SK-N-SH treated with all-trans-retinoic acid at 6 μM for 48 hours (cell line): ENCODE data around the gene CPNE5.

Experiments used
- ATAC-seq: fragments of 200-7000 bp; cut with Tn5 transposase; 3 replicates; pipeline ENCODE4 v1.9.1; 2020; ENCODE audit warnings: mild to moderate bottlenecking, moderate library complexity
- ARNTL ChIP-seq: fragments of 450-650 bp; formaldehyde crosslinking; IDR thresholded peaks from 2 replicates; pipeline ENCODE4 v1.5.0; 2020; ENCODE audit warnings: low read depth, mild to moderate bottlenecking, moderate library complexity, borderline replicate concordance
- BACH2 ChIP-seq: fragments of 250-450 bp; sonication (Bioruptor Pico); IDR thresholded peaks from 2 replicates; pipeline ENCODE4 v1.9.0; 2021; ENCODE audit warnings: mild to moderate bottlenecking, borderline replicate concordance
- CSRNP3 ChIP-seq: fragments of 250-450 bp; sonication (Bioruptor Pico); IDR thresholded peaks from 2 replicates; pipeline ENCODE4 v1.5.1; 2021; ENCODE audit warnings: mild to moderate bottlenecking, moderate library complexity
- ESRRG ChIP-seq: fragments of 250-450 bp; sonication (Bioruptor Pico); IDR thresholded peaks from 2 replicates; pipeline ENCODE4 v1.6.1; 2021; ENCODE audit warnings: mild to moderate bottlenecking
- GLIS3 ChIP-seq: fragments of 250-450 bp; sonication (Bioruptor Pico); IDR thresholded peaks from 2 replicates; pipeline ENCODE4 v1.5.0; 2020; ENCODE audit warnings: mild to moderate bottlenecking, moderate library complexity
- ISL1 ChIP-seq: fragments of 250-450 bp; sonication (Bioruptor Pico); IDR thresholded peaks from 2 replicates; pipeline ENCODE4 v2.1.2; 2022; ENCODE audit warnings: mild to moderate bottlenecking, moderate library complexity
- OSR1 ChIP-seq: fragments of 250-450 bp; sonication (Bioruptor Pico); IDR thresholded peaks from 2 replicates; pipeline ENCODE4 v1.8.0; 2022; ENCODE audit warnings: moderate library complexity, mild to moderate bottlenecking, inconsistent platforms
- POU6F1 ChIP-seq: fragments of 250-450 bp; sonication (Bioruptor Pico); IDR thresholded peaks from 2 replicates; pipeline ENCODE4 v1.8.0; 2021; ENCODE audit warnings: low read depth, mild to moderate bottlenecking, moderate library complexity, borderline replicate concordance
- PPARA ChIP-seq: fragments of 250-450 bp; sonication (Bioruptor Pico); IDR thresholded peaks from 2 replicates; pipeline ENCODE4 v1.5.0; 2020; ENCODE audit warnings: mild to moderate bottlenecking, borderline replicate concordance
- RARB ChIP-seq: fragments of 250-450 bp; sonication (Bioruptor Pico); IDR thresholded peaks from 2 replicates; pipeline ENCODE4 v1.8.0; 2021; ENCODE audit warnings: mild to moderate bottlenecking, moderate library complexity
- TCF4 ChIP-seq: fragments of 250-450 bp; sonication (Bioruptor Pico); IDR thresholded peaks from 2 replicates; pipeline ENCODE4 v1.8.0; 2021; ENCODE audit warnings: mild to moderate bottlenecking, moderate library complexity, borderline replicate concordance
- TOX ChIP-seq: fragments of 250-450 bp; sonication (Bioruptor Pico); IDR thresholded peaks from 2 replicates; pipeline ENCODE4 v1.8.0; 2021; ENCODE audit warnings: mild to moderate bottlenecking, moderate library complexity, borderline replicate concordance
- ZC3H10 ChIP-seq: fragments of 250-450 bp; sonication (Bioruptor Pico); IDR thresholded peaks from 2 replicates; pipeline ENCODE4 v1.5.1; 2021; ENCODE audit warnings: mild to moderate bottlenecking, moderate library complexity
- ZFP3 ChIP-seq: fragments of 250-450 bp; sonication (Bioruptor Pico); IDR thresholded peaks from 2 replicates; pipeline ENCODE4 v1.5.0; 2020; ENCODE audit warnings: mild to moderate bottlenecking, moderate library complexity
- ZNF565 ChIP-seq: fragments of 450-650 bp; formaldehyde crosslinking; conservative IDR thresholded peaks from 2 replicates; pipeline ENCODE4 v1.5.0; 2020; ENCODE audit warnings: low read depth, mild to moderate bottlenecking, moderate library complexity
- TF ChIP-seq, protein P1 (sequence below): fragments of 250-450 bp; sonication (Bioruptor Pico); IDR thresholded peaks from 2 replicates; pipeline ENCODE4 v1.5.1; 2020; ENCODE audit warnings: low read depth, mild to moderate bottlenecking, moderate library complexity
- TF ChIP-seq, protein P2 (sequence below): fragments of 250-450 bp; sonication (Bioruptor Pico); IDR thresholded peaks from 2 replicates; pipeline ENCODE4 v1.8.0; 2020; ENCODE audit warnings: mild to moderate bottlenecking, moderate library complexity, borderline replicate concordance

CPNE5 gene

GRCh38 chr6:36837686-36838085 is 1.6 kb downstream of the CPNE5 start:
- TF ChIP-seq ISL1 (CRISPR knock-in tag) (no peak), TOX (CRISPR knock-in tag) (no peak), POU6F1 (CRISPR knock-in tag) (no peak), PPARA (CRISPR knock-in tag) (no peak), ZNF565 (CRISPR knock-in tag) (no peak), ZC3H10 (CRISPR knock-in tag) (no peak), GLIS3 (no peak), ZFP3 (no peak), TCF4 (CRISPR knock-in tag) (no peak), CSRNP3 (CRISPR knock-in tag) (no peak), BACH2 (no peak), ARNTL (CRISPR knock-in tag) (no peak), OSR1 (CRISPR knock-in tag) (no peak), RARB (CRISPR knock-in tag) (no peak)
- TF ChIP-seq, protein P1, sequence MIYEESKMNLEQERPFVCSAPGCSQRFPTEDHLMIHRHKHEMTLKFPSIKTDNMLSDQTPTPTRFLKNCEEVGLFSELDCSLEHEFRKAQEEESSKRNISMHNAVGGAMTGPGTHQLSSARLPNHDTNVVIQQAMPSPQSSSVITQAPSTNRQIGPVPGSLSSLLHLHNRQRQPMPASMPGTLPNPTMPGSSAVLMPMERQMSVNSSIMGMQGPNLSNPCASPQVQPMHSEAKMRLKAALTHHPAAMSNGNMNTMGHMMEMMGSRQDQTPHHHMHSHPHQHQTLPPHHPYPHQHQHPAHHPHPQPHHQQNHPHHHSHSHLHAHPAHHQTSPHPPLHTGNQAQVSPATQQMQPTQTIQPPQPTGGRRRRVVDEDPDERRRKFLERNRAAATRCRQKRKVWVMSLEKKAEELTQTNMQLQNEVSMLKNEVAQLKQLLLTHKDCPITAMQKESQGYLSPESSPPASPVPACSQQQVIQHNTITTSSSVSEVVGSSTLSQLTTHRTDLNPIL (CRISPR knock-in tag), result no peak
- TF ChIP-seq, protein P2, sequence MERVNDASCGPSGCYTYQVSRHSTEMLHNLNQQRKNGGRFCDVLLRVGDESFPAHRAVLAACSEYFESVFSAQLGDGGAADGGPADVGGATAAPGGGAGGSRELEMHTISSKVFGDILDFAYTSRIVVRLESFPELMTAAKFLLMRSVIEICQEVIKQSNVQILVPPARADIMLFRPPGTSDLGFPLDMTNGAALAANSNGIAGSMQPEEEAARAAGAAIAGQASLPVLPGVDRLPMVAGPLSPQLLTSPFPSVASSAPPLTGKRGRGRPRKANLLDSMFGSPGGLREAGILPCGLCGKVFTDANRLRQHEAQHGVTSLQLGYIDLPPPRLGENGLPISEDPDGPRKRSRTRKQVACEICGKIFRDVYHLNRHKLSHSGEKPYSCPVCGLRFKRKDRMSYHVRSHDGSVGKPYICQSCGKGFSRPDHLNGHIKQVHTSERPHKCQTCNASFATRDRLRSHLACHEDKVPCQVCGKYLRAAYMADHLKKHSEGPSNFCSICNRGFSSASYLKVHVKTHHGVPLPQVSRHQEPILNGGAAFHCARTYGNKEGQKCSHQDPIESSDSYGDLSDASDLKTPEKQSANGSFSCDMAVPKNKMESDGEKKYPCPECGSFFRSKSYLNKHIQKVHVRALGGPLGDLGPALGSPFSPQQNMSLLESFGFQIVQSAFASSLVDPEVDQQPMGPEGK (CRISPR knock-in tag), result no peak
- TF ChIP-seq, all 23 proteins: peak for 0
- no peak for ATAC-seq

- no peak for ATAC-seq
- TF ChIP-seq RARB (CRISPR knock-in tag), result no peak
- TF ChIP-seq OSR1 (CRISPR knock-in tag), result no peak
- no peak for TF ChIP-seq ESRRG
- TF ChIP-seq TOX (CRISPR knock-in tag), result no peak
- no peak for TF ChIP-seq ZFP3
- no peak for TF ChIP-seq TCF4 (CRISPR knock-in tag)
- no peak for TF ChIP-seq CSRNP3 (CRISPR knock-in tag)
Observed at GRCh38 chr6:36837022-36837339, 2.3 kb downstream of the CPNE5 start.

DNA sequence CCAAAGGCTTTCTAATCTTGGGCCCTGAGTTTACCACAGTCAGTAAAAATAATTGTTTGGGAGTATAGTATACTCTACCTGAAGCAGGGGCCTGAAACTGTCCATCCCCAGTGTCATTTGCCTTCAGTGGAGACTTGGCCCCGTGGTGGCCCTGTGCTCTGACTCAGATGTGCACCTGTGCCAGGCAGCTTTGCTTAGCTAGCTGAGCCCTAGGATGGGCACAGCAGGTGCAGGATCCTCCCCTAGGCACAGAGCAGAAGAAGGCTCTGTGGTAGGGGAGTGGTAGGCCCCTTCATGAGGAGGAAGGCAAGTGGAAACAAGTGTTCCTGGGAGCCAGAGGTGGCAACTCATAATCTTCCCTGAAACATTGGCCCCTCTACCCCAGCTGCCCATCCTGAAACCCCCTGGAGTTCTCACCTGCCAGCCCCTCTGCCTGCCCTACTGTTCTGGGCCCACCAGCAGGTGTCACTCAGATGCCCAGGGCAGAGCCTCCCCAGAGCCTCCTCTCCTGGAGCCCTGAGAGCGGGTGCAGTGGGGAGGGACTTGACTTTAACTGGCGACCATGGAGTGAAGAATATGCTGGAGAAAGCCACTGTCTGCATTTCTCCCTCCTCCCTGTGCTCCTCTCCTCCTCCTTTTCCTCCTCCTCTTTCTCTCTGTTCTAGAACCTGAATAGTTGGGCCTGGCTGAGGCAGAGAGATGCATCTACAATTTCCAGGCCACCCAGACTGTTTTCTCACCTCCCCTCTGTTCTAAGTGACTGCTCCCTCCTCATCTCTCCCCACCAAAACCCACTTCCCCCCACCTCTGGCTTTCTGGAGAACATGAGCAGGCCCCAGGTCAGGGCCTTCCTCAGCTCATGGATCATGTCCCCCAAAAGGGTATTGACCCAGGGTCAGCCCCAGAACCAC is 2.9 kb downstream of the CPNE5 start:
- TF ChIP-seq POU6F1 (CRISPR knock-in tag), result no peak
- TF ChIP-seq ISL1 (CRISPR knock-in tag), result no peak
- TF ChIP-seq ARNTL (CRISPR knock-in tag), result no peak

More for the DNA sequence above, 2.9 kb downstream of the CPNE5 start:
- ATAC-seq, result no peak
